ENCODE results near the gene USPL1.

DNA sequence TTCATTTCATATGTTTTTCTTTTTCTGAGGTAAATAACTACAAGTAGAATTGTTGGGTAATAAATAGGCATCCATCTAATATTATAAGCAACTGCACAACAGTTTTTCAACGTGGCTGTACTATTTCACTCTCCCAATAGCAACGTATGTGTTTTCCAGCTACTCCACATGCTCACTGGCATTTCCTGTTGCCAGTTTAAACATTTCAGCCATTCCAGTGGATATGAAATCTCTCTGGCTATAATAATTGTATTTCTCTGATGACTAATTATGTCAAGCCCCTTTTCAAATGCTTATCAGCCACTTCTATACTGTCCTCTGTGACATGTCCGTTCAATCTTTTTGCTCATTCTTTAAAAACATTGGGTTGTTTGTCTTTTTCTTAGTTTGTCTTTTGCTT lies 90.8 kb downstream of the USPL1 start:
- TF ChIP-seq, protein P1, sequence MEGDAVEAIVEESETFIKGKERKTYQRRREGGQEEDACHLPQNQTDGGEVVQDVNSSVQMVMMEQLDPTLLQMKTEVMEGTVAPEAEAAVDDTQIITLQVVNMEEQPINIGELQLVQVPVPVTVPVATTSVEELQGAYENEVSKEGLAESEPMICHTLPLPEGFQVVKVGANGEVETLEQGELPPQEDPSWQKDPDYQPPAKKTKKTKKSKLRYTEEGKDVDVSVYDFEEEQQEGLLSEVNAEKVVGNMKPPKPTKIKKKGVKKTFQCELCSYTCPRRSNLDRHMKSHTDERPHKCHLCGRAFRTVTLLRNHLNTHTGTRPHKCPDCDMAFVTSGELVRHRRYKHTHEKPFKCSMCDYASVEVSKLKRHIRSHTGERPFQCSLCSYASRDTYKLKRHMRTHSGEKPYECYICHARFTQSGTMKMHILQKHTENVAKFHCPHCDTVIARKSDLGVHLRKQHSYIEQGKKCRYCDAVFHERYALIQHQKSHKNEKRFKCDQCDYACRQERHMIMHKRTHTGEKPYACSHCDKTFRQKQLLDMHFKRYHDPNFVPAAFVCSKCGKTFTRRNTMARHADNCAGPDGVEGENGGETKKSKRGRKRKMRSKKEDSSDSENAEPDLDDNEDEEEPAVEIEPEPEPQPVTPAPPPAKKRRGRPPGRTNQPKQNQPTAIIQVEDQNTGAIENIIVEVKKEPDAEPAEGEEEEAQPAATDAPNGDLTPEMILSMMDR (IDR thresholded peaks at IDR 0.05 in 4 of 5, conservative IDR thresholded peaks at IDR 0.05 in 1 of 5): no peak
- TF ChIP-seq POLR2A (IDR thresholded peaks at IDR 0.05): no peak
